B cell (primary cell): ENCODE measurements around the gene OR52E1. TPM values are rescaled to one million over a fixed set of nuclear protein-coding genes. Genes with fewer than 3 reads are reported as not detected.

ENCODE experiments used
- ATAC-seq: fragments of 200-7000 bp; cut with Tn5 transposase; one replicate; pipeline ENCODE4 v1.10.0; 2021; ENCODE audit warnings: low read depth, mild to moderate bottlenecking, moderate number of reproducible peaks, moderate library complexity
- CTCF ChIA-PET: fragments of 350-600 bp; sonication (Branson Sonifier 250); formaldehyde crosslinking; loops from one replicate; lab custom pipeline; 2021; ENCODE audit warnings: antibody characterized with exemption, inconsistent platforms; lab: Charles Lee
- POLR2A ChIA-PET: fragments of 350-600 bp; sonication (Branson Sonifier 250); formaldehyde crosslinking; loops from one replicate; lab custom pipeline; 2021; ENCODE audit warnings: antibody characterized with exemption; lab: Charles Lee
- DNase-seq: peaks from one replicate; pipeline ENCODE4 v3.0.0; 2013
- H2AFZ ChIP-seq: 2 replicates; pipeline ENCODE4 v1.6.1; 2012; ENCODE audit warnings: mild to moderate bottlenecking, low read depth, low read length; ENCODE audit not compliant: insufficient read depth, poor library complexity, severe bottlenecking
- H3K27ac ChIP-seq, 2 donors: 1 replicate in 1 of 2; 2 replicates in 1 of 2; pipeline ENCODE4 v1.5.1; 2012 to 2013; ENCODE audit warnings: low read length in 2 of 2, mild to moderate bottlenecking in 2 of 2, moderate library complexity in 1 of 2
- H3K27me3 ChIP-seq, 4 experiments: fragments of 200-600 bp in 1 of 4; sonication (generic) in 1 of 4; replicated peaks in 1 of 4; 1 replicate in 2 of 4; 2 replicates in 2 of 4; pipeline versions ENCODE4 v1.6.1 to v1.7.0; 2013 to 2016; ENCODE audit warnings: low read length in 3 of 4, mild to moderate bottlenecking in 2 of 4, mixed read lengths in 1 of 4, moderate library complexity in 1 of 4; ENCODE audit not compliant: insufficient read depth in 4 of 4, control insufficient read depth in 3 of 4; ENCODE audit errors: control extremely low read depth in 1 of 4
- H3K36me3 ChIP-seq, 2 experiments: replicated peaks in 1 of 2; 1 replicate in 1 of 2; 2 replicates in 1 of 2; pipeline versions ENCODE4 v1.6.1 to v1.7.1; 2013; ENCODE audit warnings: low read length in 1 of 2; ENCODE audit not compliant: insufficient read depth in 2 of 2, control insufficient read depth in 1 of 2; ENCODE audit errors: control extremely low read depth in 1 of 2, extremely low read depth in 1 of 2
- H3K4me1 ChIP-seq, 2 donors: fragments of 200-600 bp in 1 of 2; sonication (generic) in 1 of 2; 1 replicate in 1 of 2; 2 replicates in 1 of 2; pipeline versions ENCODE4 v1.5.1 to v1.6.1; 2013 to 2017; ENCODE audit warnings: low read length in 2 of 2; ENCODE audit not compliant: control insufficient read depth in 2 of 2, insufficient read depth in 2 of 2
- H3K4me2 ChIP-seq: replicated peaks from 2 replicates; pipeline ENCODE3; 2012; ENCODE audit warnings: mild to moderate bottlenecking, low read depth, low read length; ENCODE audit not compliant: poor library complexity, severe bottlenecking
- H3K4me3 ChIP-seq, 5 experiments: fragments of 200-600 bp in 1 of 5; sonication (generic) in 1 of 5; 1 replicate in 3 of 5; 2 replicates in 2 of 5; pipeline versions ENCODE4 v1.5.1 to v1.7.0; 2011 to 2016; ENCODE audit warnings: low read length in 4 of 5, mild to moderate bottlenecking in 4 of 5, low read depth in 2 of 5, control low read depth in 1 of 5, moderate library complexity in 1 of 5; ENCODE audit not compliant: insufficient read depth in 1 of 5; ENCODE audit errors: control extremely low read depth in 1 of 5, extremely low read depth in 1 of 5
- H3K79me2 ChIP-seq: fragments of 200-600 bp; sonication (generic); one replicate; pipeline ENCODE4 v1.6.0; 2016; ENCODE audit warnings: low read length; ENCODE audit not compliant: control insufficient read depth, insufficient read depth
- H3K9ac ChIP-seq: fragments of 200-600 bp; sonication (generic); 2 replicates; pipeline ENCODE4 v1.6.1; 2017; ENCODE audit warnings: mild to moderate bottlenecking, low read length, moderate library complexity
- H3K9me3 ChIP-seq, 3 donors: one replicate each; pipeline versions ENCODE4 v1.6.1 to v1.7.1; 2013; ENCODE audit warnings: low read length in 2 of 3; ENCODE audit not compliant: control insufficient read depth in 2 of 3, insufficient read depth in 1 of 3; ENCODE audit errors: control extremely low read depth in 1 of 3
- H4K20me1 ChIP-seq: 2 replicates; pipeline ENCODE4 v1.6.0; 2012; ENCODE audit warnings: mild to moderate bottlenecking, low read length; ENCODE audit not compliant: insufficient read depth, control insufficient read depth, poor library complexity, severe bottlenecking
- H3K27ac Mint-ChIP-seq: one replicate; pipeline ENCODE4 v1.8.0; 2021; ENCODE audit warnings: mixed read lengths
- H3K27me3 Mint-ChIP-seq: one replicate; pipeline ENCODE4 v1.8.0; 2021; ENCODE audit warnings: mixed read lengths
- H3K4me1 Mint-ChIP-seq: one replicate; pipeline ENCODE4 v1.8.0; 2021; ENCODE audit warnings: mixed read lengths
- H3K4me3 Mint-ChIP-seq: one replicate; pipeline ENCODE4 v1.8.0; 2021; ENCODE audit warnings: mixed read lengths
- H3K9me3 Mint-ChIP-seq: one replicate; pipeline ENCODE4 v1.8.0; 2022; ENCODE audit warnings: mixed read lengths; ENCODE audit not compliant: insufficient read depth
- CTCF ChIP-seq: fragments of 200-600 bp; IDR thresholded peaks from one replicate; pipeline ENCODE4 v1.8.0; 2022; ENCODE audit warnings: antibody characterized with exemption, mild to moderate bottlenecking
- EZH2 ChIP-seq: IDR thresholded peaks from 2 replicates; pipeline ENCODE4 v1.6.1; 2012; ENCODE audit warnings: borderline replicate concordance, low read depth, mild to moderate bottlenecking, moderate library complexity, low read length; ENCODE audit not compliant: insufficient read depth, poor library complexity, severe bottlenecking
- WGBS: methylation state at CpG from one replicate; pipeline ENCODE4 v1.1.5; 2013; ENCODE audit warnings: missing lambda C conversion rate; ENCODE audit not compliant: insufficient coverage; 5-methylcytosine and 5-hydroxymethylcytosine counted together
- intact Hi-C: fragments of 100-400 bp; cut with micrococcal nuclease; formaldehyde crosslinking; loops from one replicate; pipeline ENCODE4 v1.10.0; 2022
- polyA plus RNA-seq: library from polyadenylated mRNA; depleted of rRNA; stranded (reverse); fragments of >200 nt; gene quantifications from 2 replicates; pipeline ENCODE4 v1.2.3, GENCODE V29; 2012
- total RNA-seq, 2 donors: library from RNA; stranded (reverse); fragments of 120-200 nt in 1 of 2; gene quantifications; 1 replicate in 1 of 2; 2 replicates in 1 of 2; pipeline versions ENCODE4 v1.2.3 to v1.2.4, GENCODE V29; 2013 to 2022

The OR52E1 gene
- total and polyA plus RNA-seq, 2 donors (not counting 1 experiment from before 2014, with no cell fraction given), result not detected

GRCh38 chr11:5059391-5059790, 10.0 kb upstream of the OR52E1 start, which contains the start of gene OR52E2:
Gene OR52E2 (minus strand): TSS chr11:5059627. CDS start chr11:5059627, 0 bp downstream.
- no peaks in the 10 kb centered on the region for H3K79me2 ChIP-seq
- no peak within 1 kb of the TSS for H3K9ac ChIP-seq
- no peaks in the 10 kb centered on the region for H3K4me1 Mint-ChIP-seq
- H3K27me3 Mint-ChIP-seq, result peaks cover 9% of the 10 kb centered on the region
- H3K27me3 ChIP-seq, result no peaks in the 10 kb centered on the region
- no peak within 1 kb of the TSS for H3K4me2 ChIP-seq
- peaks cover 2% of the 10 kb centered on the region for H3K9me3 Mint-ChIP-seq
- TF ChIP-seq EZH2 (no peak), CTCF (no peak)
- no peaks in the 10 kb centered on the region for H3K36me3 ChIP-seq
- H3K4me1 ChIP-seq, result no peaks in the 10 kb centered on the region
- WGBS, result 100% methylated on average over 2 of the region's 3 CpGs
- no peak within 1 kb of the TSS for H3K4me3 Mint-ChIP-seq
- intact Hi-C loops, result no loop called here
- CTCF ChIA-PET, result no interaction called here
- ATAC-seq (no peak), DNase-seq (no peak)
- H3K27ac Mint-ChIP-seq, result no peak within 1 kb of the TSS
- POLR2A ChIA-PET, result no interaction called here
- no peak within 1 kb of the TSS for H2AFZ ChIP-seq
- no peak within 1 kb of the TSS for H3K4me3 ChIP-seq
- H3K27ac ChIP-seq, result no peak within 1 kb of the TSS
- no peaks in the 10 kb centered on the region for H3K9me3 ChIP-seq
- H4K20me1 ChIP-seq, result no peaks in the 10 kb centered on the region

- Histone ChIP-seq H3K27ac (no peak overlapping the region), H3K4me1 (no peaks in the 10 kb centered on the region), H3K79me2 (no peaks in the 10 kb centered on the region), H3K9ac (no peak overlapping the region), H3K4me2 (no peak overlapping the region), H3K36me3 (no peaks in the 10 kb centered on the region), H3K9me3 (no peaks in the 10 kb centered on the region), H3K27me3 (peaks cover 0 to 2% (median 0%) of the 10 kb centered on the region in 4 experiments), H2AFZ (no peak overlapping the region), H4K20me1 (no peaks in the 10 kb centered on the region), H3K4me3 (no peak overlapping the region)
- TF ChIP-seq CTCF (no peak), EZH2 (no peak)
- Mint-ChIP-seq H3K4me3 (no peak overlapping the region), H3K9me3 (no peaks in the 10 kb centered on the region), H3K27me3 (peaks cover 3% of the 10 kb centered on the region), H3K27ac (no peak overlapping the region), H3K4me1 (no peaks in the 10 kb centered on the region)
- ChIA-PET CTCF (no interaction called here), POLR2A (no interaction called here)
- intact Hi-C loops, result no loop called here
- ATAC-seq (no peak), DNase-seq (no peak)
- WGBS, result no CpG with 5 or more reads among the region's 1 CpG
Measured at GRCh38 chr11:5065027-5065426, 4.3 kb upstream of the OR52E1 start.
